Neural progenitor cell (in vitro differentiated cells): ENCODE data around the gene TRAPPC1.

Experiments
- EZH2 ChIP-seq: fragments of 200-600 bp; sonication (generic); IDR thresholded peaks from 2 replicates; pipeline ENCODE4 v1.6.1; 2017; ENCODE audit warnings: antibody characterized with exemption, mild to moderate bottlenecking, moderate library complexity
- EZH2phosphoT487 ChIP-seq: fragments of 200-600 bp; sonication (generic); IDR thresholded peaks from 2 replicates; pipeline ENCODE4 v1.6.1; 2017; ENCODE audit warnings: antibody characterized with exemption
- TF ChIP-seq, protein P1 (sequence below): fragments of 200-600 bp; sonication (generic); IDR thresholded peaks from 2 replicates; pipeline ENCODE4 v1.5.1; 2017; ENCODE audit warnings: antibody characterized with exemption, mild to moderate bottlenecking

- TF ChIP-seq, protein P1, sequence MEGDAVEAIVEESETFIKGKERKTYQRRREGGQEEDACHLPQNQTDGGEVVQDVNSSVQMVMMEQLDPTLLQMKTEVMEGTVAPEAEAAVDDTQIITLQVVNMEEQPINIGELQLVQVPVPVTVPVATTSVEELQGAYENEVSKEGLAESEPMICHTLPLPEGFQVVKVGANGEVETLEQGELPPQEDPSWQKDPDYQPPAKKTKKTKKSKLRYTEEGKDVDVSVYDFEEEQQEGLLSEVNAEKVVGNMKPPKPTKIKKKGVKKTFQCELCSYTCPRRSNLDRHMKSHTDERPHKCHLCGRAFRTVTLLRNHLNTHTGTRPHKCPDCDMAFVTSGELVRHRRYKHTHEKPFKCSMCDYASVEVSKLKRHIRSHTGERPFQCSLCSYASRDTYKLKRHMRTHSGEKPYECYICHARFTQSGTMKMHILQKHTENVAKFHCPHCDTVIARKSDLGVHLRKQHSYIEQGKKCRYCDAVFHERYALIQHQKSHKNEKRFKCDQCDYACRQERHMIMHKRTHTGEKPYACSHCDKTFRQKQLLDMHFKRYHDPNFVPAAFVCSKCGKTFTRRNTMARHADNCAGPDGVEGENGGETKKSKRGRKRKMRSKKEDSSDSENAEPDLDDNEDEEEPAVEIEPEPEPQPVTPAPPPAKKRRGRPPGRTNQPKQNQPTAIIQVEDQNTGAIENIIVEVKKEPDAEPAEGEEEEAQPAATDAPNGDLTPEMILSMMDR = no peak
- TF ChIP-seq EZH2phosphoT487 (no peak), EZH2 (no peak)
Measured at GRCh38 chr17:7956228-7956965, 24.7 kb upstream of the TRAPPC1 start.
